ENCODE data around the gene ITIH2.
"Not testable (repeated sequence)": the region's sequence is repeated elsewhere in the genome, so short reads cannot be mapped to it uniquely, and the experiment has no call there.

Gene ITIH2

GRCh38 chr10:7693194-7693593, 9.9 kb upstream of the ITIH2 start:
- not testable (repeated sequence) for DNase-seq (ENCODE audit: low spot score)

- no peak for DNase-seq (ENCODE audit: low spot score)
Measured at GRCh38 chr10:7696545-7696944, 6.6 kb upstream of the ITIH2 start.

- DNase-seq (ENCODE audit: low spot score), result no peak
Measured at GRCh38 chr10:7697426-7697825, 5.7 kb upstream of the ITIH2 start.

GRCh38 chr10:7700577-7701125, 2.5 kb upstream of the ITIH2 start:
- DNase-seq (ENCODE audit: low spot score), result no peak

- DNase-seq (ENCODE audit: low spot score), result no peak
Measured at GRCh38 chr10:7701158-7701742, 1.9 kb upstream of the ITIH2 start.

- no peak for DNase-seq (ENCODE audit: low spot score)
Measured at GRCh38 chr10:7702288-7702812, 766 bp upstream of the ITIH2 start.

- DNase-seq (ENCODE audit: low spot score), result no peak
Measured at GRCh38 chr10:7704071-7705016, 1.2 kb downstream of the ITIH2 start.

- no peak for DNase-seq (ENCODE audit: low spot score)
Measured at GRCh38 chr10:7705341-7705740, 2.2 kb downstream of the ITIH2 start.

- DNase-seq (ENCODE audit: low spot score), result no peak
Measured at GRCh38 chr10:7706534-7707073, 3.5 kb downstream of the ITIH2 start.

- DNase-seq (ENCODE audit: low spot score), result no peak
Measured at GRCh38 chr10:7707102-7707501, 4.0 kb downstream of the ITIH2 start.

- DNase-seq (ENCODE audit: low spot score), result no peak
Measured at GRCh38 chr10:7707858-7708622, 4.9 kb downstream of the ITIH2 start.

- DNase-seq (ENCODE audit: low spot score), result no peak
Measured at GRCh38 chr10:7708832-7709231, 5.7 kb downstream of the ITIH2 start.

GRCh38 chr10:7710446-7710845, 7.3 kb downstream of the ITIH2 start:
- no peak for DNase-seq (ENCODE audit: low spot score)

- not testable (repeated sequence) for DNase-seq (ENCODE audit: low spot score)
Measured at GRCh38 chr10:7711075-7711474, 8.0 kb downstream of the ITIH2 start.

- DNase-seq (ENCODE audit: low spot score), result no peak
Measured at GRCh38 chr10:7715515-7715914, 12.4 kb downstream of the ITIH2 start.

- no peak for DNase-seq (ENCODE audit: low spot score)
Measured at GRCh38 chr10:7717767-7718166, 14.7 kb downstream of the ITIH2 start.

GRCh38 chr10:7718685-7719084, 15.6 kb downstream of the ITIH2 start:
- DNase-seq (ENCODE audit: low spot score), result no peak

GRCh38 chr10:7720478-7720877, 17.4 kb downstream of the ITIH2 start:
- DNase-seq (ENCODE audit: low spot score), result no peak

- no peak for DNase-seq (ENCODE audit: low spot score)
Measured at GRCh38 chr10:7722927-7723529, 19.9 kb downstream of the ITIH2 start.

- no peak for DNase-seq (ENCODE audit: low spot score)
Measured at GRCh38 chr10:7734821-7735220, 31.7 kb downstream of the ITIH2 start.

All from left forelimb (tissue), 1 donor.